Stimulated activated CD4-positive, alpha-beta T cell treated with anti-CD3 and anti-CD28 coated beads, Interleukin-4, amount 100 ng/mL, for 1 hour (primary cell): ENCODE measurements around the gene DSG2.

Experiments used
- DNase-seq: peaks from one replicate; pipeline ENCODE4 v3.0.0-alpha.2; 2020

Gene DSG2

DNA sequence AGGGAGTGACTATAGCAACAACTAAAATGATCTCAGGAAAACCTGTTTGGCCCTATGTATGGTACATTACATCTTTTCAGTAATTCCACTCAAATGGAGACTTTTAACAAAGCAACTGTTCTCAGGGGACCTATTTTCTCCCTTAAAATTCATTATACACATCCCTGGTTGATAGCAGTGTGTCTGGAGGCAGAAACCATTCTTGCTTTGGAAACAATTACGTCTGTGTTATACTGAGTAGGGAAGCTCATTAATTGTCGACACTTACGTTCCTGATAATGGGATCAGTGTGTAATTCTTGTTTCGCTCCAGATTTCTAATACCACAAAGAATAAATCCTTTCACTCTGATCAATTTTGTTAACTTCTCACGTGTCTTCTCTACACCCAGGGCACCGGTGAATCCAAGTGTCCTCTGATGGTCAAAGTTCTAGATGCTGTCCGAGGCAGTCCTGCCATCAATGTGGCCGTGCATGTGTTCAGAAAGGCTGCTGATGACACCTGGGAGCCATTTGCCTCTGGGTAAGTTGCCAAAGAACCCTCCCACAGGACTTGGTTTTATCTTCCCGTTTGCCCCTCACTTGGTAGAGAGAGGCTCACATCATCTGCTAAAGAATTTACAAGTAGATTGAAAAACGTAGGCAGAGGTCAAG is 94.7 kb downstream of the DSG2 start:
- no peak for DNase-seq

DNA sequence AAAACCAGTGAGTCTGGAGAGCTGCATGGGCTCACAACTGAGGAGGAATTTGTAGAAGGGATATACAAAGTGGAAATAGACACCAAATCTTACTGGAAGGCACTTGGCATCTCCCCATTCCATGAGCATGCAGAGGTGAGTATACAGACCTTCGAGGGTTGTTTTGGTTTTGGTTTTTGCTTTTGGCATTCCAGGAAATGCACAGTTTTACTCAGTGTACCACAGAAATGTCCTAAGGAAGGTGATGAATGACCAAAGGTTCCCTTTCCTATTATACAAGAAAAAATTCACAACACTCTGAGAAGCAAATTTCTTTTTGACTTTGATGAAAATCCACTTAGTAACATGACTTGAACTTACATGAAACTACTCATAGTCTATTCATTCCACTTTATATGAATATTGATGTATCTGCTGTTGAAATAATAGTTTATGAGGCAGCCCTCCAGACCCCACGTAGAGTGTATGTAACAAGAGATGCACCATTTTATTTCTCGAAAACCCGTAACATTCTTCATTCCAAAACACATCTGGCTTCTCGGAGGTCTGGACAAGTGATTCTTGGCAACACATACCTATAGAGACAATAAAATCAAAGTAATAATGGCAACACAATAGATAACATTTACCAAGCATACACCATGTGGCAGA is 97.3 kb downstream of the DSG2 start:
- no peak for DNase-seq

DNA sequence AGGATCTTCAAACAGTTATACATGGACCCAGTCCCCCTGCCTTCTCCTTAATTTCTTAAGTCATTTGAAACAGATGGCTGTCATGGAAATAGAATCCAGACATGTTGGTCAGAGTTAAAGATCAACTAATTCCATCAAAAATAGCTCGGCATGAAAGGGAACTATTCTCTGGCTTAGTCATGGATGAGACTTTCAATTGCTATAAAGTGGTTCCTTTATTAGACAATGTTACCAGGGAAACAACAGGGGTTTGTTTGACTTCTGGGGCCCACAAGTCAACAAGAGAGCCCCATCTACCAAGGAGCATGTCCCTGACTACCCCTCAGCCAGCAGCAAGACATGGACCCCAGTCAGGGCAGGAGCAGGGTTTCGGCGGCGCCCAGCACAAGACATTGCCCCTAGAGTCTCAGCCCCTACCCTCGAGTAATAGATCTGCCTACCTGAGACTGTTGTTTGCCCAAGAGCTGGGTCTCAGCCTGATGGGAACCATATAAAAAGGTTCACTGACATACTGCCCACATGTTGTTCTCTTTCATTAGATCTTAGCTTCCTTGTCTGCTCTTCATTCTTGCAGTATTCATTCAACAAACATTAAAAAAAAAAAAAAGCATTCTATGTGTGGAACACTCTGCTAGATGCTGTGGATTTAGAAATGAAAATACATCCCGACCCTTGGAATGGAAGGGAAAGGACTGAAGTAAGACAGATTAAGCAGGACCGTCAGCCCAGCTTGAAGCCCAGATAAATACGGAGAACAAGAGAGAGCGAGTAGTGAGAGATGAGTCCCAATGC is 98.3 kb downstream of the DSG2 start:
- DNase-seq: no peak

- DNase-seq: no peak
These were observed 100.2 kb downstream of the DSG2 start for GRCh38 chr18:31598021-31598805.
